Epidermal melanocyte (primary cell): Measurements from ENCODE around the gene CSMD2.

Experiments
- DNase-seq: peaks from one replicate; pipeline ENCODE4 v3.0.0; 2011; ENCODE audit warnings: low spot score; ENCODE audit not compliant: insufficient read length

CSMD2 gene

DNA sequence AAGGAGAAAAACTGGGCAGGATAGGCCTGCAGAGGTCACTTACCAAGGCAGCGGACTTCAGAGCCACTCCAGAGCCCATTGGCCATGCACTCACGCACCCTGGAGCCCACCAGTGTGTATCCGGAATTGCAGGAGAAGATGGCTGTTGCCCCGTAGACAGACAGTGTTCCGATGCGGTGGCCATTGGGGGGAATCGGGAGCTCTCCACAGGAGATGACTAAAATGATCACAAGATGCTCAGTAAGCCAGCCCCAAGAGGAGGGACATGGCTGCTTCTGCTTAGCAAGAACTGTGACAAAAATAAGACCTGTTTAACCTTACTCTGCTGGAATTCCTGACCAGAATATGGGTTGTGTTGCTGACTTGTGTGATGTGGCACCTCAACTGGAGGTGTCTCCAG, 595.7 kb downstream of the CSMD2 start:
- DNase-seq: no peak

DNA sequence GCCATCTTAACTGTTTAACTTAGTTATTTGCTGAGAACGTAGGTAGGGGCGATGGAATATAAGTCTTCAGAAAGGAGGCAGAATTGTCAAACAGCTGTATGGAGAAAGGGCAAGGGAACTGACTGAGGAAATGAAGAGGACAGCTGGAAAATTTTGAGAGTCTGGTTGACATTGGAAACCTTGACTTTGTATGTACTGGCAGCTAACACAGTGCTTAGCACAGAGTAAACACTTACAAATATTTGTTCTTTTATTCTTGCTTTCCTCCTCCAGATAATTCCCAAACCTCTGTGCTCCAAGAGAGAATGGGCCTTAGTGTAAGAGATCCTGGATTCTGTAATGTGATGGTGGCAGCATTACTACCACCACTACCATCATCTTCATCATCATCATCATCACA, 601.3 kb downstream of the CSMD2 start:
- DNase-seq: no peak

DNA sequence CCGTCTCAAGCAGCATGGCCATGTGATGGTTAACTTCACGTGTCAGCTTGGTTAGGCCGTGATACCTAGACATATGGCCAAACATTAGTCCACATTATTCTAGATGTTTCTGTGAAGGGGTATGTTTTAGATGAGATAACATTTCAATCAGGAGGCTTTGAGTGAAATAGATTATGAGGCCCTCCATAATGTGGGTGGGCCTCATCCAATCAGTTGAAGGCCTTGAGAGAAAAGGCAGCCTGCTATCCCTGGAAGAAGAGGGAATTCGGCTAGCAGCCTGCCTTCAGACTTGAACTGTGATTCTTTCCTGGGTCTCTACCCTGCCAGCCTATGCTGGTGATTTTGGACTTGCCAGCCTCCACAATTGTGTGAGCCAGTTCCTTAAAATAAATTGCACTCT, 602.5 kb downstream of the CSMD2 start:
- no peak for DNase-seq

DNA sequence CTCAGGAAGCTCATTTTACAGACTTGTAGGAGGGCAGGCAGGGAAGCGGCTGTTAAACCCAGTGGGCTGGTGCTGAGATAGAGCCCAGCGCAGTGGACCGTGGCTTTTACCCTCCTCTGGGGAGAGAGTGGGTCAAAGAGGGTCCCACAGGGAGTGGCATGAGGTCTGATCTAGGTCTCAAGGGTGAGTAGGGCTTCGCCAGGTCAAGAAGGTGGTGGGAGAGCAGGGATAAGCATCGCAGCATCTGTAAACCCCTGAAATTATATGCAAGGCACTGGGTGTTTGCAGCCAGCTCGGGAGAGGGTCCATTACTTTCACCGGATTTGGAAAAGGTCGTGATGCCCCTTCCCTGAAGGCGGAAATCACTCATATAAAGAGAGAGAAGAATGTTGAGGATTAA, 603.5 kb downstream of the CSMD2 start:
- no peak for DNase-seq

DNA sequence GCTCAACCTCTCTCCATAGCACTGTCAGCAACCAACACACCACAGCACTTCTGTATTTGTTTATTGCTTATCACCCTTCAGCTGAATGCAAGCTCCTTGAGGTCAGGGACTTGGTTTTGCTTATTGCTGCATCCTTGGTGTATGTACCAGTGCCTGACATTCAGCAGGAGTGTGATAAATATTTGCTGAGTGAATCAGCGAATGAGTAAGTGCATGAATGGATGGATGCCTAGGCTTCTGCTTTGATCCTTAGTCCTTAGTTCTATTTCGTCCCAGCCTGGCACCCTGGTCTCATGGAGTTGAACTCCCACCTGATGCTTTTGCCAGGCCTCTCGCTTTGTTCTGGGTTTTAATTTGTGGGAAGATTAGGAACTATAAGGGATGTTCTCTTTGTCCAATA, 604.4 kb downstream of the CSMD2 start:
- no peak for DNase-seq

- no peak for DNase-seq
Observed at GRCh38 chr1:33548721-33549120, 616.3 kb downstream of the CSMD2 start.

- DNase-seq: no peak
Observed at GRCh38 chr1:33548319-33548718, 616.7 kb downstream of the CSMD2 start.

DNA sequence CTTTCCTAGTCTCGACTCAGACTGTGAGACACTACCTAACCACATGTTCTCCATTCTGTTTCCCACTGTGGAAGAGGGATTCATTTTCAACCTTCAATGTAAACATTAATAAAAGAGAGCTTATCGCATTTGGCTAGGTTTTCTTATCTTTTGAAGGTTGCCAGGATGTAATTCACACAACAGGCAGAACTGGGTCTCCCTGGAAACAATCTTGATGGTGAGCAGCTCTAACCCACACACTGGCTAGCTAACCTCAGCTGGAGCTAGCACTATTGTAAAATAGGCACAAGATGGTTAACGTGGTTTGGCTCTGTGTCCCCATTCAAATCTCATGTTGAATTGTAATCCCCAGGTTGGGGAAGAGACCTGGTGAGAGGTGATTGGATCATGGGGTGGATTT, 617.5 kb downstream of the CSMD2 start:
- no peak for DNase-seq

- no peak for DNase-seq
Observed at GRCh38 chr1:33541966-33542365, 623.1 kb downstream of the CSMD2 start.

DNA sequence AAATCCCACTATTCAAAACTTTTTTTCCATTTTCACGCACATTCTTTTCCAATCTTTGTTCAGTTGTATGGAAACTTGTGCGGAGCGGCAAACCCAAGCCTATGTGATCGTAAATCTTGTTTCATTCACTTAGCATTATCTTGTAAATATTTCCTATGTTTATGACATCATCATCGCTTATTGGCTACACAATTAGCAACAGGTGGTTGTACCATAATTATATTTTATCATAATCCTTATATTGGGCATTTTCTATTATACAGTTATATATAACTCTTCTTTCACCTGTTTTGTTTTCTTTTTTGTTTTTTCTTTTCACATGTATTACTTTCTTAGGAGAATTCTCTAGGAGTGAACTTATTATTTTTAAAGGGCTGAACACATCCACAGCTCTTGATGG, 627.1 kb downstream of the CSMD2 start:
- DNase-seq: no peak

DNA sequence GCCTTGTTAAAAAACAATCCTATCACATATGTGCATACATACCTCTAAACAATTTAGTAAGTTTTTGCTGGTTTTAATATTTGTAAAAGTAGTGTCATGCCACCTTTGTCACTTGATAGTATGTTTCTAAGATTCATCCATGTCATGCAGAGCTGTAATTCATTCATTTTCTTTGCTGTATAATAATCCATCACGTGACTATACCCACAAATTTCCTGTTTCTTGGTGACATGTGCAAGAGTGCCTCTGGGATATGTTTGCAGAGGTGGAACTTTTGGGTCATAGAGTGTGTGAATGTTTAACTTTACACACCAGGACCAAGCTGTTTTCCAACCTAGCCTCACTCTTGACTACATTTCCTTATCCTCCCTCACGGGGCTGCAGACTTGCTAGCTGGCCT, 629.7 kb downstream of the CSMD2 start:
- DNase-seq: no peak

GRCh38 chr1:33532936-33533335, 632.1 kb downstream of the CSMD2 start:
- no peak for DNase-seq

GRCh38 chr1:33532250-33532649, 632.8 kb downstream of the CSMD2 start:
- no peak for DNase-seq

- DNase-seq: no peak
Observed at GRCh38 chr1:33529957-33530356, 635.1 kb downstream of the CSMD2 start.

DNA sequence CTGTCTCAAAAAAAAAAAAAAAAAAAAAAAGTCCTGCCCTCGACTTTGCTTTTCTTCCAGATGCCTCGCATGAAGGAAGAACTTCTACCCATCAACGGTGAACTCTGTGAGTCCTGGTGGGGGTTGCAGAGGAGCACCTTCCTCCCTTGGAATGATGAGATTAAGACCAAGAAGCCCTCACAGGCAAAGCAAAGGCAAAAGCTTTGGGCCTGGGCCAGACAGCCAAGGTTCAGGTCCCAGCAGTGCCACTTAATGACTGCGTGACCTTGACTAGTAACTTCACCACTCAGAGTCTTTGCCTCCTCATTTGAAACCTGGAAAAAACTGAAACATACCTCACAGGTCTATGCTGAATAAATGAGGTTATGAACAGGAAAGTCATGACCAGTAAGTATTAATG, 637.1 kb downstream of the CSMD2 start:
- DNase-seq: no peak

DNA sequence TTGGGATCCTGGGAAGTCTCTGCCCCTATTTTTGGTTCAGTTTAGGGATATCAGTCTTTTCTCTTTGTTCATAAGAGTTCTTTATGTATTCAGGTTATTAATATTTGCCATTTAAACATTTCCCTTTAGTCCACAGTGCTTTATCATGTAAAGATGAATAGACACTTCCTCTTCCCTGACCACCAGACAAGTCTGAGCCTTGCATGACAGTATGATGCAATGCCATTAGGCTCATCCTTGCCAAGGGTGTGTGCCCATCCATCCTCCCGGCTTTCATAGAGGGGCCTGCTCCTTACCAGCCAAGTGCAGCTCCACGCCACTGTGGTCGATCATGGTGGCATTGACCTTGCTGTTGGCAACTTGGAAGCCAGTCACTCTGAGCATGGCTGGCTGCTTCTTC, 640.4 kb downstream of the CSMD2 start:
- DNase-seq: no peak

DNA sequence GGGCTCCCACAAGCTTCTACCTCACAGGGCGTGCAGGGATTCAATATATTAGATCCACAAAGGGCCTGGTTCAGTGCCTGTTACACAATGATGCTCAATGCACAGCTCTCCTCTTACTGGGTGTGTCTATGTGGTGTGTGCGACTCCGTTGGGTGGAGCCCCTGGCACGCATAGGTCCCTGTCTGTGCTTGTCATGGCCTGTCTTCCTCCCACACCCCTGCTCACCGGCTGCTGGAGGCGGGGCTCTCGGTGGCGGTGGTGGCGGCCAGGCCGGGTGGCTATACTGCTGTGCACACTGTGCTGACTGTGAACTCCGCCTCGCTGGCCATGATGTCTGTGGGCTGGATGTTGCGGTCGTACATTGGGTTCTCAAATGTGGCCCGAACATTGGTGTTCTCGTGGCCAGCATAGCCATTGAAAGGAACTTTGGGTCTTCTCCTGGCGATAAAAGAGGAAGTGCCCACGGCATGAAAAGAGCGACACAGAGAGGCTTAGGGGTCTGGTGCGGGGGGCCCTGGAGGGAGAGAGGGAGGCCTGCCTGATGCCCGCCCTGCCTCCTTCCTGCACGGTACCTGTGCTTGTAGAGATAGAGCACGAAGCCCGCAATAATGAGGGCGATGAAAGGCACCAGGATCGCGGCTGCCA, 645.7 kb downstream of the CSMD2 start:
- no peak for DNase-seq

GRCh38 chr1:33517596-33518250, 647.3 kb downstream of the CSMD2 start:
- no peak for DNase-seq

GRCh38 chr1:33516891-33517567, 648.0 kb downstream of the CSMD2 start:
- DNase-seq: no peak

- DNase-seq: no peak
Observed at GRCh38 chr1:33516428-33516827, 648.6 kb downstream of the CSMD2 start.

DNA sequence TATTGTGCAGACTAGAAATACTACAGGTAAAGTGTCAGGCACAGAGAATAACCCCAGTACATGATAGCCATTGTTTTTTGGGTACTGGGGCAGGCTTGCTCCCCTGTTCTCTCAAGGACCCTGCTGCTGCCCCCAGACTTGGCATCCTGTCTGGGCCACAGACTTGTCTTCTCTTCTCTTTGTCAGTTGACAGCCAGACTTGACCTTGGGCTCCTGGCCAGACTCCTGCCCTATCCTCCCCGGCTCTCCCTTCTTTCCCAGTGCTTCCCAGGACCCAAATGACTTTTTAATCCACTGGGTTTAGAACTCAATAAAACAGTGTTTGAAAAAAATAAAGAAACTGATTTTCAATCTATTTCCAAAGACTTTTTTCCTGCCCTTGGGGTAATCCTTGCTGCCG, 649.4 kb downstream of the CSMD2 start:
- no peak for DNase-seq

DNA sequence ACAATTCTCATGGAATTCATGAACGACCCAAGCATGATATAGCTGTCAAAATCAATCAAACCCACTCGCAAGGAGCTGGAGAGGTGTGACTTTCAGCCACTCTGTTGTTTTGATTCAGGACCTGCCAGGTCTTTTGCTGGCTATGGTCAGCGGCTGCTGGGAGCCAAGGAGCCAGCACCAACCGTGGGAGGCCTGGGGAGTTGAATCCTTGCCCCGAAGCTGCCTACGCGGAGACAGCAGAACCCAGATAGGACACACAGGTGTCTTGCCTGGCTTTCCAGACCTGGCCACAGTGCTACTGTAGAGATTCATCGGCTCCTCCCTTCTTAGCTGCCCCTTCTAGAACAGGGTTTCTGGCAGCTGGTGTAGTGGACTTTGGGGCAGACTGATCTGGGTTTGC, 649.9 kb downstream of the CSMD2 start:
- DNase-seq: no peak
